WTC11 (cell line): ENCODE data around the gene TOB1. TPM values are rescaled to one million over a fixed set of nuclear protein-coding genes. Genes with fewer than 3 reads are reported as not detected.
A peak's percentile ranks its signal among the peaks of the same experiment; 100 is the strongest.

ENCODE experiments used
- ATAC-seq: fragments of 200-7000 bp; cut with Tn5 transposase; 2 replicates; pipeline ENCODE4 v1.10.0; 2021; ENCODE audit warnings: mild to moderate bottlenecking, moderate library complexity
- CTCF ChIA-PET: fragments of 300-600 bp; sonication (Branson Sonifier 250); formaldehyde crosslinking; loops from one replicate; lab custom pipeline; 2021; ENCODE audit warnings: antibody characterized with exemption; lab: Charles Lee
- POLR2A ChIA-PET: fragments of 350-600 bp; sonication (Branson Sonifier 250); formaldehyde crosslinking; loops from one replicate; lab custom pipeline; 2021; ENCODE audit warnings: antibody characterized with exemption; lab: Charles Lee
- DNase-seq: peaks from one replicate; pipeline ENCODE4 v3.0.0; 2021; ENCODE audit warnings: low spot score
- H3K27ac Mint-ChIP-seq: 2 replicates; pipeline ENCODE4 v1.8.0; 2021; ENCODE audit warnings: mixed read lengths
- H3K27me3 Mint-ChIP-seq: 2 replicates; pipeline ENCODE4 v1.8.0; 2021; ENCODE audit warnings: low read depth, mild to moderate bottlenecking, moderate library complexity, mixed read lengths
- H3K36me3 Mint-ChIP-seq: 2 replicates; pipeline ENCODE4 v1.8.0; 2021; ENCODE audit warnings: mixed read lengths
- H3K4me1 Mint-ChIP-seq: 2 replicates; pipeline ENCODE4 v1.8.0; 2022; ENCODE audit warnings: mixed read lengths
- H3K4me3 Mint-ChIP-seq: 2 replicates; pipeline ENCODE4 v1.8.0; 2021; ENCODE audit warnings: mild to moderate bottlenecking, moderate library complexity, mixed read lengths
- H3K9me3 Mint-ChIP-seq: 2 replicates; pipeline ENCODE4 v1.8.0; 2021; ENCODE audit warnings: mixed read lengths
- CBFB ChIP-seq: sonication (generic); formaldehyde crosslinking; IDR thresholded peaks from 2 replicates; pipeline ENCODE4 v1.8.1; 2022; ENCODE audit warnings: mild to moderate bottlenecking, low read depth, missing genetic modification reagents
- FOXP1 ChIP-seq: sonication (generic); formaldehyde crosslinking; IDR thresholded peaks from 2 replicates; pipeline ENCODE4 v1.8.0; 2022; ENCODE audit warnings: missing genetic modification reagents, mild to moderate bottlenecking, moderate library complexity, borderline replicate concordance
- GABPB1 ChIP-seq: sonication (generic); formaldehyde crosslinking; IDR thresholded peaks from 2 replicates; pipeline ENCODE4 v1.8.1; 2023; ENCODE audit warnings: mild to moderate bottlenecking, missing genetic modification reagents
- JUN ChIP-seq: sonication (generic); formaldehyde crosslinking; IDR thresholded peaks from 2 replicates; pipeline ENCODE4 v1.8.0; 2023; ENCODE audit warnings: mild to moderate bottlenecking, missing genetic modification reagents
- MYBL2 ChIP-seq: sonication (generic); formaldehyde crosslinking; IDR thresholded peaks from 2 replicates; pipeline ENCODE4 v1.8.1; 2023; ENCODE audit warnings: mild to moderate bottlenecking, moderate library complexity, missing genetic modification reagents
- NFYB ChIP-seq: sonication (generic); formaldehyde crosslinking; conservative IDR thresholded peaks from 2 replicates; pipeline ENCODE4 v1.8.0; 2022; ENCODE audit warnings: low read depth, missing genetic modification reagents
- NR1H2 ChIP-seq: sonication (generic); formaldehyde crosslinking; IDR thresholded peaks from 2 replicates; pipeline ENCODE4 v1.9.0; 2021; ENCODE audit warnings: mild to moderate bottlenecking, moderate library complexity, missing genetic modification reagents
- RELA ChIP-seq: sonication (generic); formaldehyde crosslinking; IDR thresholded peaks from 2 replicates; pipeline ENCODE4 v1.8.1; 2022; ENCODE audit warnings: missing genetic modification reagents, mild to moderate bottlenecking, borderline replicate concordance
- ZNF317 ChIP-seq: sonication (generic); formaldehyde crosslinking; IDR thresholded peaks from 2 replicates; pipeline ENCODE4 v1.8.1; 2023; ENCODE audit warnings: low read depth, mild to moderate bottlenecking, moderate library complexity, missing genetic modification reagents, borderline replicate concordance
- total RNA-seq: library from RNA; stranded (reverse); gene quantifications from 3 replicates; pipeline ENCODE4 v1.2.3, GENCODE V29; 2021
- TF ChIP-seq, protein P1 (sequence below): fragments of 250-450 bp; sonication (Bioruptor Pico); IDR thresholded peaks from 2 replicates; pipeline ENCODE4 v1.9.0; 2021; ENCODE audit warnings: moderate library complexity, mild to moderate bottlenecking, inconsistent platforms, borderline replicate concordance
- TF ChIP-seq, protein P2 (sequence below): sonication (generic); formaldehyde crosslinking; IDR thresholded peaks from 2 replicates; pipeline ENCODE4 v1.8.0; 2022; ENCODE audit warnings: mild to moderate bottlenecking, missing genetic modification reagents
- TF ChIP-seq, protein P3 (sequence below): sonication (generic); formaldehyde crosslinking; IDR thresholded peaks from 2 replicates; pipeline ENCODE4 v1.8.1; 2022; ENCODE audit warnings: mild to moderate bottlenecking, missing genetic modification reagents, moderate library complexity, borderline replicate concordance
- TF ChIP-seq, protein P4 (sequence below): fragments of 250-450 bp; sonication (Bioruptor Pico); IDR thresholded peaks from 2 replicates; pipeline ENCODE4 v1.9.0; 2021; ENCODE audit warnings: mild to moderate bottlenecking, borderline replicate concordance
- TF ChIP-seq, protein P5 (sequence below): sonication (generic); formaldehyde crosslinking; IDR thresholded peaks from 2 replicates; pipeline ENCODE4 v1.8.1; 2023; ENCODE audit warnings: mild to moderate bottlenecking, missing genetic modification reagents

Gene TOB1
- total RNA-seq, 1 experiment from 2014 or later = 36.0 TPM

DNA sequence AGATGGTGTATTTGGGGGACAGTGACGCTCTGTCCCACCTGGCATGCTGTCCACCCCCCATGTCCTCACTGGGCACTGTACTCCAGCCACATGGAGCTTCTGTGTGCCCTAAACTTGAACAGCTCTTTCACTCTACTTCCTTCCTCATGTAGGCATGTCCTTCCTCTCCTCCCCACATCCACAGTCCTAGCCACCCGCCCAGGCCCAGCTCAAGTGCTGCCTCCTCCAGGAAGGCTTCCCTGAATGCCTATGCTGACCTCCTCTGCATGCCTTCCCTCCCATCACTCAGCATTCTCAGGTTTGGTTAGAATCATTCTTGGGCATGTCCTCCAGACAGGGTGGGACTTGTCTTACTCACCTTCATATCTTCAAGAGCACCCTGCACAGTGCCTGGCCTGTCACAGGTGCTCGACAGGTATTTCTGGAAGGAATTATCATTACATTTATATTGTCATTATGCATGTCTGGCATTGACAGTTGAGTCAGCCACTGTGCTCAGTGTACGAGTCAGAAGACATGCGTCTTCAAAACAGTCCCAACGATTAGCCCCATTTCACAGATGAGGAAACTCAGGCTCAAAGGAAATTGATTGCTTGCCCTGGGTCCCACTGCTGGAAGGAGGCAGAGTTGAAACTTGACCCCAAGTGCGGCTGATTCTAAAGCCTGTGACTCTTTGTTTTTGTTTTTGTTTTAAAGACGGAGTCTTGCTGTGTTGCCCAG lies 42.1 kb upstream of the TOB1 start:
- TF ChIP-seq NR1H2 (CRISPR knock-in tag) (no peak), MYBL2 (CRISPR knock-in tag) (no peak), ZNF317 (no peak)
- TF ChIP-seq, protein P1, sequence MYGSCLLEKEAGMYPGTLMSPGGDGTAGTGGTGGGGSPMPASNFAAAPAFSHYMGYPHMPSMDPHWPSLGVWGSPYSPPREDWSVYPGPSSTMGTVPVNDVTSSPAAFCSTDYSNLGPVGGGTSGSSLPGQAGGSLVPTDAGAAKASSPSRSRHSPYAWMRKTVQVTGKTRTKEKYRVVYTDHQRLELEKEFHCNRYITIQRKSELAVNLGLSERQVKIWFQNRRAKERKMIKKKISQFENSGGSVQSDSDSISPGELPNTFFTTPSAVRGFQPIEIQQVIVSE (CRISPR knock-in tag) = no peak
- TF ChIP-seq, protein P2, sequence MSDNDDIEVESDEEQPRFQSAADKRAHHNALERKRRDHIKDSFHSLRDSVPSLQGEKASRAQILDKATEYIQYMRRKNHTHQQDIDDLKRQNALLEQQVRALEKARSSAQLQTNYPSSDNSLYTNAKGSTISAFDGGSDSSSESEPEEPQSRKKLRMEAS (CRISPR knock-in tag) = no peak
- TF ChIP-seq, all 79 proteins: peak for 0
- Mint-ChIP-seq H3K4me3 (no peak overlapping the region), H3K27me3 (no peaks in the 10 kb centered on the region), H3K4me1 (peaks cover 51% of the 10 kb centered on the region), H3K36me3 (no peaks in the 10 kb centered on the region), H3K9me3 (no peaks in the 10 kb centered on the region), H3K27ac (no peak overlapping the region; the same call in 1 of the 2 replicates)
- DNase-seq (no peak), ATAC-seq (no peak)
- CTCF ChIA-PET = interaction anchor here (0.7 to 1.4 kb wide), 2 partner anchors 102 to 546 kb away, joined by 3 to 5 read pairs; no protein-coding TSS in a partner anchor
- POLR2A ChIA-PET = interaction anchor here (6.7 kb wide), 1 partner anchor 42 kb away, joined by 47 read pairs; the partner anchor contains the start of gene TOB1

DNA sequence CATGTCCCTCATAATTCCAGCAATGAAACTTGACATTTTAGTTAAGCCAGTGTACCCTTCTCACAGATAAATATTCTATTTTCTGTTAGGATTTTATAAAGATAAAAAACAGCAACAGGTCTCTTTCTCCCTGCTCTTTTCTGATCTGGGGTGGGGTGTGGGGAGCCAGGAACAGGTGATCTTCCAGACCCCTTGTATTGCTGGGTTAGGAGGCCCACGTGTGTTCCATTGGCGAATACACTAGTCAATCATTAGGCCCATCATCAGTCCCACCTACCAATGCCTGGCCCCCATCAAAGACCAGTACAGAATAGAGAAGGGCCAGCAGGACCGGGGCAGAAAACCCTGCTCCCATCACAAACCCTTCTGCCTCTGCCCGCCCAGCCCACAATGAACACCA lies 40.3 kb upstream of the TOB1 start:
- H3K4me1 Mint-ChIP-seq = peaks cover 53% of the 10 kb centered on the region
- no peak for DNase-seq
- POLR2A ChIA-PET = interaction anchor here (1.1 to 6.7 kb wide), 2 partner anchors 11 to 40 kb away, joined by 3 to 47 read pairs; partner anchors contain the start of gene TOB1

DNA sequence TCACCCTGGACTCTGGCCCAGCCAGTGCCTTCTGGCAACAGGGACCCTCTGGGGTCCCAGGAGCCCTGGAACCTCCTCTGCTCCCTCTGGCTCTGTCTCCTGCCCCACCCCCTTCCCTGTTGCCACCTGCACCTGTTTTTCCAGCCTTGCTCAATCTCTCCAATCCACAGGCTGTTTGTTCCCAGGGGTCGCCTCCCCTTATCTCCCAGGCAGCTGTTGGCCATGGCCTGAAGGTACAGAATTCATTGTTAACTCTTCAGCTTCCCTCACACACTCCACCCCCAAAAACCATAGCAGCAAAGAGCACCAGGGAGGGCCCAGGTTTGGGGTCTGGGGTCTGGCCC lies 39.3 kb upstream of the TOB1 start:
- ATAC-seq (peak; percentile 50), DNase-seq (peak; percentile 43)
- Mint-ChIP-seq H3K36me3 (no peaks in the 10 kb centered on the region), H3K9me3 (no peaks in the 10 kb centered on the region), H3K4me3 (no peak overlapping the region), H3K27me3 (no peaks in the 10 kb centered on the region), H3K27ac (peak overlapping the region; percentile 31), H3K4me1 (peaks cover 54% of the 10 kb centered on the region)
- ChIA-PET POLR2A (interaction anchor here (0.7 to 6.7 kb wide), 4 partner anchors 12 to 39 kb away, joined by 3 to 47 read pairs (median 3); partner anchors contain the start of gene TOB1), CTCF (interaction anchor here (0.7 to 2.6 kb wide), 12 partner anchors 12 to 355 kb away, joined by 3 to 15 read pairs (median 6); partner anchors contain the start of gene TOB1)
- TF ChIP-seq FOXP1 (CRISPR knock-in tag) (0 out of 2 replicates have a peak, but pooled peaks have one; percentile 19), GABPB1 (CRISPR knock-in tag) (peak; percentile 50; the same call in 1 of the 2 replicates)
- TF ChIP-seq, protein P2 (CRISPR knock-in tag) = no peak
- TF ChIP-seq, protein P3, sequence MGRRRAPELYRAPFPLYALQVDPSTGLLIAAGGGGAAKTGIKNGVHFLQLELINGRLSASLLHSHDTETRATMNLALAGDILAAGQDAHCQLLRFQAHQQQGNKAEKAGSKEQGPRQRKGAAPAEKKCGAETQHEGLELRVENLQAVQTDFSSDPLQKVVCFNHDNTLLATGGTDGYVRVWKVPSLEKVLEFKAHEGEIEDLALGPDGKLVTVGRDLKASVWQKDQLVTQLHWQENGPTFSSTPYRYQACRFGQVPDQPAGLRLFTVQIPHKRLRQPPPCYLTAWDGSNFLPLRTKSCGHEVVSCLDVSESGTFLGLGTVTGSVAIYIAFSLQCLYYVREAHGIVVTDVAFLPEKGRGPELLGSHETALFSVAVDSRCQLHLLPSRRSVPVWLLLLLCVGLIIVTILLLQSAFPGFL (CRISPR knock-in tag) = no peak
- TF ChIP-seq, protein P4, sequence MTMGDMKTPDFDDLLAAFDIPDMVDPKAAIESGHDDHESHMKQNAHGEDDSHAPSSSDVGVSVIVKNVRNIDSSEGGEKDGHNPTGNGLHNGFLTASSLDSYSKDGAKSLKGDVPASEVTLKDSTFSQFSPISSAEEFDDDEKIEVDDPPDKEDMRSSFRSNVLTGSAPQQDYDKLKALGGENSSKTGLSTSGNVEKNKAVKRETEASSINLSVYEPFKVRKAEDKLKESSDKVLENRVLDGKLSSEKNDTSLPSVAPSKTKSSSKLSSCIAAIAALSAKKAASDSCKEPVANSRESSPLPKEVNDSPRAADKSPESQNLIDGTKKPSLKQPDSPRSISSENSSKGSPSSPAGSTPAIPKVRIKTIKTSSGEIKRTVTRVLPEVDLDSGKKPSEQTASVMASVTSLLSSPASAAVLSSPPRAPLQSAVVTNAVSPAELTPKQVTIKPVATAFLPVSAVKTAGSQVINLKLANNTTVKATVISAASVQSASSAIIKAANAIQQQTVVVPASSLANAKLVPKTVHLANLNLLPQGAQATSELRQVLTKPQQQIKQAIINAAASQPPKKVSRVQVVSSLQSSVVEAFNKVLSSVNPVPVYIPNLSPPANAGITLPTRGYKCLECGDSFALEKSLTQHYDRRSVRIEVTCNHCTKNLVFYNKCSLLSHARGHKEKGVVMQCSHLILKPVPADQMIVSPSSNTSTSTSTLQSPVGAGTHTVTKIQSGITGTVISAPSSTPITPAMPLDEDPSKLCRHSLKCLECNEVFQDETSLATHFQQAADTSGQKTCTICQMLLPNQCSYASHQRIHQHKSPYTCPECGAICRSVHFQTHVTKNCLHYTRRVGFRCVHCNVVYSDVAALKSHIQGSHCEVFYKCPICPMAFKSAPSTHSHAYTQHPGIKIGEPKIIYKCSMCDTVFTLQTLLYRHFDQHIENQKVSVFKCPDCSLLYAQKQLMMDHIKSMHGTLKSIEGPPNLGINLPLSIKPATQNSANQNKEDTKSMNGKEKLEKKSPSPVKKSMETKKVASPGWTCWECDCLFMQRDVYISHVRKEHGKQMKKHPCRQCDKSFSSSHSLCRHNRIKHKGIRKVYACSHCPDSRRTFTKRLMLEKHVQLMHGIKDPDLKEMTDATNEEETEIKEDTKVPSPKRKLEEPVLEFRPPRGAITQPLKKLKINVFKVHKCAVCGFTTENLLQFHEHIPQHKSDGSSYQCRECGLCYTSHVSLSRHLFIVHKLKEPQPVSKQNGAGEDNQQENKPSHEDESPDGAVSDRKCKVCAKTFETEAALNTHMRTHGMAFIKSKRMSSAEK (CRISPR knock-in tag) = no peak

More for the DNA sequence above, 40.3 kb upstream of the TOB1 start:
- no peak for ATAC-seq
- TF ChIP-seq, protein P5, sequence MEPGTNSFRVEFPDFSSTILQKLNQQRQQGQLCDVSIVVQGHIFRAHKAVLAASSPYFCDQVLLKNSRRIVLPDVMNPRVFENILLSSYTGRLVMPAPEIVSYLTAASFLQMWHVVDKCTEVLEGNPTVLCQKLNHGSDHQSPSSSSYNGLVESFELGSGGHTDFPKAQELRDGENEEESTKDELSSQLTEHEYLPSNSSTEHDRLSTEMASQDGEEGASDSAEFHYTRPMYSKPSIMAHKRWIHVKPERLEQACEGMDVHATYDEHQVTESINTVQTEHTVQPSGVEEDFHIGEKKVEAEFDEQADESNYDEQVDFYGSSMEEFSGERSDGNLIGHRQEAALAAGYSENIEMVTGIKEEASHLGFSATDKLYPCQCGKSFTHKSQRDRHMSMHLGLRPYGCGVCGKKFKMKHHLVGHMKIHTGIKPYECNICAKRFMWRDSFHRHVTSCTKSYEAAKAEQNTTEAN (CRISPR knock-in tag) = no peak
- TF ChIP-seq JUN (CRISPR knock-in tag) = no peak
- no peak for TF ChIP-seq CBFB (CRISPR knock-in tag)
- TF ChIP-seq RELA (CRISPR knock-in tag) = no peak
- peak; percentile 61 for TF ChIP-seq NFYB (CRISPR knock-in tag)
- CTCF ChIA-PET = interaction anchor here (1.8 to 2.6 kb wide), 3 partner anchors 25 to 43 kb away, joined by 6 to 15 read pairs (median 10); no protein-coding TSS in a partner anchor
- Mint-ChIP-seq H3K4me3 (no peak overlapping the region), H3K36me3 (no peaks in the 10 kb centered on the region), H3K27ac (no peak overlapping the region), H3K9me3 (no peaks in the 10 kb centered on the region), H3K27me3 (no peaks in the 10 kb centered on the region)
